ENCODE measurements around the gene FRMPD4.

- TF ChIP-seq CTCF (IDR thresholded peaks at IDR 0.05; ENCODE audit: insufficient read depth, low read depth, low read length) (no peak), EZH2 (IDR thresholded peaks at IDR 0.05; ENCODE audit: insufficient read depth, low read length) (no peak)
These were observed 325.6 kb downstream of the FRMPD4 start for GRCh38 chrX:12463873-12464272.

Data from astrocyte (in vitro differentiated cells and primary cell).